Inflammatory macrophage treated with lipopolysaccharide for 1 hour (primary cell): ENCODE data around the gene ZNF619.
A peak's percentile ranks its signal among the peaks of the same experiment; 100 is the strongest.
"Not testable (repeated sequence)": the region's sequence is repeated elsewhere in the genome, so short reads cannot be mapped to it uniquely, and the experiment has no call there.

Experiments used
- DNase-seq, 2 donors: peaks; one replicate each; pipeline ENCODE4 v3.0.0-alpha.2; 2020 to 2022

The ZNF619 gene

GRCh38 chr3:40476478-40477470 is at the start of gene ZNF619:
Gene ZNF619 (plus strand): TSS chr3:40477122. CDS start chr3:40477980, 858 bp downstream.
- DNase-seq: peak; percentile 68 to 89

DNA sequence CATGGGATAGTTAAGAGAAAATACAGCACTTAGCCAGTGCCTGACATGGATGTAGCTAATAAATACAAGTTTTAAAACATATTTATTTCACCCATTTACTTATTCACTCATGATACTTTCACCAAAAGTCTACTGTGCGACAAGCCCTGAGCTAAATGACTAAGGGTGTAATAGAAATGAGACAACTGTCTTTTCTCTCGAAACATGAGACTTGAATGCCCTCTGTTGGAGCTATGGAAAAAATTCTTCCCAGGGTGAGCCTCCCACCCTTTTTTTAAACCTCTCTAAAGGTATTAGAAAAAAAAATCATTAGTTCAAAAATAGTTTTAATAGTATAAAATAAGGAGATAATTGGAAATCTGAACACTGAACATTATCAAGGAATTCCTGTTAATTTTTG is 44.1 kb upstream of the ZNF619 start:
- no peak for DNase-seq

- no peak for DNase-seq
Measured at GRCh38 chr3:40437889-40438288, 39.0 kb upstream of the ZNF619 start.

DNA sequence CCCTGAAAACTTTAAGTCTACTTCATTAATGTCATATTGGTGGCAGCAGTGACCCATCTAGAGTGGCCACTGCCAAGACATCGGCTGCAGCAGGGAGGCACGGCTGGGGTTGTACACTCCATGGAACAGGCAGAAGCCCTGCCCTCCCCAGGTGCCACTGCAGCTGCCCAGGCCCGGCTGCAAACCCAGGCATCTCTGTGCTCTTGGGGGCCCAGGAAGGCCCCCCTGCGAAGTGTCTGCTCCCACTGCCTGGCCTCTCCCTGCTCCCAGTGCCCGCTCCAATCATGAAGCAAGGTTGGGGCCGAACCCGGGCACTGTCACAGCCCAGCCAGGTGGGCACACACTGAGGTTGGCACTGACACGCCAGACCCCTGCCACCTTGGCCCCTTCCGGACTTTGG is 31.9 kb upstream of the ZNF619 start:
- DNase-seq: no peak

DNA sequence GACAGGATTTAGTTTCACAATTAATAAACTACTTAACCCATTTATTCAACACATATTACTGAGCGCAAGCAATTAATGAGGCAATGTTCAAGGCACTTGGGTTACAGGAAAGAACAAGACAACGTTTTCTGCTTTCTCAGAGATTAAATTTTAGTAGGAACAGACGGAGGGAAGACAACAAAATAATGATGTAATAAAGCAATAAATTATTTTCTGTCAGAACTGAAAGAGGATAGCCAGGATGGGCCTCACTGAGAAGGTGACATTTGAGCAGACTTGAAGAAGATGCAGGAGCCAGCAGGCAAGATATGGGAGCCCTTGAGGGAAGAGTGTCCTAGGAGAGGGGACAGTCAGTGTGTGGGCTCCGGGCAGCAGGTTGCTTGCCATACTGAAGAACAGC is 31.0 kb upstream of the ZNF619 start:
- DNase-seq: no peak

DNA sequence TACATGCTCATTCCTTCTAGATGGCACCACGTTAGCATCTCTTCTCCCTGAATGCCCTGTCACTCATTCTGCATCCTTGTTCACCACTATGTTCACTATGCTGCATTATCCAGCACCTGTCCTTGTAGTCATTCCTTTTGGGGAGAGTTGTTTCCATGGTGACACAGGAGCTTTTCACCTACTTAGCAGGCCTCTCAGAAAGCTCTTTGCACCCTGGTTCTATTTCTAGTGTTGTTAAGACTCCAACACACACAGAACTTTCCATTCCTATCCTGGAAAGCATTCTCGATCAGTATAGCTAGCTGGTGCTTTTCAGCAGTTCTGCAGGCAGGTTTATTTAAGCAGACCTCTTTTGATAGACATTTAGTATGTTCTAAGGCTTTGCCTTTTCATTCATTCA is 26.5 kb upstream of the ZNF619 start:
- no peak for DNase-seq

DNA sequence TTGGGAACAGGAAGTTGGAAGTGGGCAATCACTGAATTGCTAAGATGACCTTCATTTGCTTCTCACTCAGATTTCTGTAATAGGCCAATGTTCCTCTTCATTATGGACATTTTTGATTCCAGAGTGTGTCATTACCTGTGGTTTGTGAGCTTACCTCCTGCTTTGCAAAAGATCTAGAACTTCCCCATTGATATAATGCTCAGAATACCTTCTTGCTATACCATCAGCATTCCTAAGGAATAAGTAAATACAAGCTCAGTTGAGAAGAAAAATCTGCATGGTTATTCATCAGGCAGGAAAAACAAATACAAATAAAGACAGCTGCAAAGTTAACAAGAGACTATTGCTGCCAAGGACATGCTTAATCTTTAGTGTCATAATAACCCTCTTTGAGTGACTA is 25.4 kb upstream of the ZNF619 start:
- no peak for DNase-seq

GRCh38 chr3:40452057-40452456 is 24.9 kb upstream of the ZNF619 start:
- no peak for DNase-seq

- DNase-seq: no peak
Measured at GRCh38 chr3:40452562-40452875, 24.4 kb upstream of the ZNF619 start.

GRCh38 chr3:40452876-40453730 is 23.8 kb upstream of the ZNF619 start:
- peak; percentile 96 to 99 for DNase-seq

GRCh38 chr3:40453933-40454332 is 23.0 kb upstream of the ZNF619 start:
- DNase-seq: no peak

GRCh38 chr3:40455328-40455727 is 21.6 kb upstream of the ZNF619 start:
- no peak for DNase-seq

DNA sequence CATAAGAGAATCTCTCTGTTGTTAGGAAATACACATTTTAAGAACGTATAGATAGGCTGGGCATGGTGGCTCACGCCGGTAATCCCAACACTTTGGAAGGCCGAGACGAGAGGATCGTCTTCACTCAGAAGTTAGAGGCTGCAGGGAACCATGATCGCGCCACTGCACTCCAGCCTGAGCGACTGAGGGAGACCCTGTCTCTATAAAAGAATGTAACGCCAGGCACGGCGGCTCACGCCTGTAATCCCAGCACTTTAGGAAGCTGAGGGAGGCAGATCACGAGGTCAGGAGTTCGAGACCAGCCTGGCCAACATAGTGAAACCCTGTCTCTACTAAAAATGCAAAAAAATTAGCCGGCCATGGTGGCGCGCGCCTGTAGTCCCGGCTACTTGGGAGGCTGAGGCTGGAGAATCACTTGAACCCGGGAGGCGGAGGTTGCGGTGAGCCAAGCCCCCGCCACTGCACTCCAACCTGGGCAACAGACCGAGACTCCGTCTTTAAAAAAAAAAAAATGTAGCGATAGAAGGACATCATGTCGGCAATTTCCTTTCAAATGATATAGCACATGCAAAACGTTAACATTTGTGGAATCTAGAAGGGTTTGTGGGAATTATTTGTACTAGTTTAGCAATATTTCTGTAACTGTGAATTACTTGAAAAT is 20.5 kb upstream of the ZNF619 start:
- no peak for DNase-seq

GRCh38 chr3:40456940-40457823 is 19.7 kb upstream of the ZNF619 start, which contains the start of gene RPL14:
Gene RPL14 (plus strand): TSS chr3:40457339. CDS start chr3:40457472, 133 bp downstream.
- DNase-seq: peak; percentile 94 to 95

DNA sequence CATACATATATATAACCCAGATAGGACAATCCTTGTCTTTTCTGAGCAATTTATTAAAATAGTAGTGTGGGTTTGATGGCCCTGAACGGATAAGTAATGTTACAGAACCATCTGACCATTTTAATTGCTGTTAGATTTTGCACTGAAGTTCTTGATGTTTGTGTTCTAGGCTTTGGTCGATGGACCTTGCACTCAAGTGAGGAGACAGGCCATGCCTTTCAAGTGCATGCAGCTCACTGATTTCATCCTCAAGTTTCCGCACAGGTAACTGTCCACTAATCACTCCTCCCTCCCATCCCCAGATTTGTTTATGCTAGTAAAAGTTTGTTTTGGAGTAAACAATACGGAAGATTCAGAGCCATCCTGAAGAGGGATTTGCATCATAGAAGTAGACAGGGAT is 18.4 kb upstream of the ZNF619 start:
- no peak for DNase-seq

- not testable (repeated sequence) for DNase-seq
Measured at GRCh38 chr3:40460481-40460880, 16.4 kb upstream of the ZNF619 start.

DNA sequence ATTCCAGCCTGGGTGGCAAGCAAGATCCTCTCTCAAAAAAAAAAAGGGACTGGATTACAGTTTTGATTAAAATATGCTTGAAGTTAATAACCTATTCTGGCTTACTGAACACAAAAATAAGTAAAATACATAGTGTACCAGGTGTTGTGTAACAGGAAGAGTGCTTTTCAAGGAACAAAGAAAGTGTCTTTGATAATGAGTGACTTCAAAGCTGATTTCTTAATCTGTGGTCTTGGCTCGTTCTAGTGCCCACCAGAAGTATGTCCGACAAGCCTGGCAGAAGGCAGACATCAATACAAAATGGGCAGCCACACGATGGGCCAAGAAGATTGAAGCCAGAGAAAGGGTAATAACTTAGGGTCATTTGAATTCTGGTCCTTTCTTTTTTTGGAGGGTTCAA is 15.8 kb upstream of the ZNF619 start:
- DNase-seq: no peak

DNA sequence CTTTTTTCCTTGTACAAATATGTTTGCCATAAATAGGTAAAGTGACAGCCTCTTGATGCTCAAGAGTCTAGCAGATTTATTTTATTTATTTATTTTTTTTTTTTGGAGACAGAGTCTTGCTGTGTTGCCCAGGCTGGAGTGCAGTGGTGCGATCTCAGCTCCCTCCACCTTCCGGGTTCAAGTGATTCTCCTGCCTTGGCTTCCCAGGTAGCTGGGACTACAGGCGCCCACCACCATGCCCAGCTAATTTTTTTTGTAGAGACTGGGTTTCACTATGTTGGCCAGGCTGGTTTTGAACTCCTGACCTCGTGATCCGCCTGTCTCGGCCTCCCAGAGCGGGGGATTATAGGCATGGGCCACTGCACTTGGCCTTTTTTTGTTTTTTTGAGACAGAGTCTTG is 14.1 kb upstream of the ZNF619 start:
- not testable (repeated sequence) for DNase-seq

GRCh38 chr3:40463579-40463978 is 13.3 kb upstream of the ZNF619 start:
- no peak for DNase-seq

GRCh38 chr3:40464339-40465110 is 12.4 kb upstream of the ZNF619 start:
- no peak for DNase-seq

GRCh38 chr3:40465111-40465407 is 11.9 kb upstream of the ZNF619 start:
- no peak for DNase-seq

DNA sequence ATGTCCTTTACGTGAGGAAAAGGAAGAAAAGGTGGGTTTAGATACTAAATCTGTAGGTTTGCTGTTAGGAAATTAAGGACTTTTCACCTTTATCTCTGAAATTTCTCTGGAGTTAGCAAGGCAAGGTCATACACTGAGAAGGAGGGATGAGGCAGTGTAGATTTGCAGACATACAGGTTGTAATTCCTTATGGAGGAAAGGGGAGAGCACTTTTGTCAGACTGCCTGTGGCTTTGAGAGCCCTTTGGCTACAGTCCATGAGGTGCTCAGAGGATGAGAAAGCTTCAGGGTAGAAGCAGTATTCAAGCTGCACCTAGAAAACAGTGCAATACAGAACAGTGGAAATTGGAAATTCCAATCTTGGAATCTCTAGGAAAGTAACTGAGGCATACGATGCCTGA is 11.5 kb upstream of the ZNF619 start:
- no peak for DNase-seq
